Astrocyte (in vitro differentiated cells and primary cell): ENCODE data around the gene SLC25A33. TPM values are rescaled to one million over a fixed set of nuclear protein-coding genes. Genes with fewer than 3 reads are reported as not detected.

Source experiments
- DNase-seq: peaks from one replicate; pipeline ENCODE4 v3.0.0-alpha.2; 2010; ENCODE audit warnings: low read depth
- FAIRE-seq: peaks from 2 replicates; lab custom pipeline; 2011; peaks lifted over from hg19 to GRCh38; lab: Jason Lieb, UNC
- H2AFZ ChIP-seq: 2 replicates; pipeline ENCODE4 v1.6.0; 2012; ENCODE audit warnings: low read depth, low read length, inconsistent platforms
- H3K27ac ChIP-seq: 2 replicates; pipeline ENCODE4 v1.5.1; 2011; ENCODE audit warnings: low read depth, low read length, inconsistent platforms
- H3K27me3 ChIP-seq: 2 replicates; pipeline ENCODE4 v1.6.0; 2011; ENCODE audit warnings: low read length, inconsistent platforms; ENCODE audit not compliant: insufficient read depth
- H3K36me3 ChIP-seq: 2 replicates; pipeline ENCODE4 v1.5.1; 2011; ENCODE audit warnings: low read length, inconsistent platforms; ENCODE audit not compliant: insufficient read depth
- H3K4me1 ChIP-seq: 2 replicates; pipeline ENCODE4 v1.5.1; 2011; ENCODE audit warnings: low read length, inconsistent platforms; ENCODE audit not compliant: insufficient read depth
- H3K4me2 ChIP-seq: 2 replicates; pipeline ENCODE4 v1.6.0; 2012; ENCODE audit warnings: low read length, inconsistent platforms
- H3K4me3 ChIP-seq: 2 replicates; pipeline ENCODE4 v1.5.1; 2011; ENCODE audit warnings: low read depth, mild to moderate bottlenecking, low read length, inconsistent platforms; ENCODE audit not compliant: insufficient read depth
- H3K79me2 ChIP-seq: 2 replicates; pipeline ENCODE4 v1.6.0; 2012; ENCODE audit warnings: mild to moderate bottlenecking, low read length, inconsistent platforms; ENCODE audit not compliant: insufficient read depth
- H3K9ac ChIP-seq: 2 replicates; pipeline ENCODE4 v1.6.0; 2012; ENCODE audit warnings: mild to moderate bottlenecking, low read length, inconsistent platforms
- H3K9me3 ChIP-seq: 2 replicates; pipeline ENCODE4 v1.5.1; 2012; ENCODE audit warnings: low read depth, mild to moderate bottlenecking, low read length, inconsistent platforms; ENCODE audit not compliant: insufficient read depth
- H4K20me1 ChIP-seq: 2 replicates; pipeline ENCODE4 v1.6.0; 2012; ENCODE audit warnings: low read length, inconsistent platforms; ENCODE audit not compliant: insufficient read depth
- H3K27ac Mint-ChIP-seq: one replicate; pipeline ENCODE4 v1.8.0; 2021; ENCODE audit warnings: mild to moderate bottlenecking, mixed read lengths; ENCODE audit not compliant: unreplicated experiment
- H3K27me3 Mint-ChIP-seq: one replicate; pipeline ENCODE4 v1.8.0; 2021; ENCODE audit warnings: low read depth, mixed read lengths; ENCODE audit not compliant: unreplicated experiment
- H3K36me3 Mint-ChIP-seq: one replicate; pipeline ENCODE4 v1.8.0; 2021; ENCODE audit warnings: low read depth, mixed read lengths; ENCODE audit not compliant: unreplicated experiment
- H3K4me1 Mint-ChIP-seq: one replicate; pipeline ENCODE4 v1.8.0; 2021; ENCODE audit warnings: low read depth, mixed read lengths; ENCODE audit not compliant: unreplicated experiment
- H3K4me3 Mint-ChIP-seq: one replicate; pipeline ENCODE4 v1.8.0; 2021; ENCODE audit warnings: mild to moderate bottlenecking, moderate library complexity, mixed read lengths; ENCODE audit not compliant: unreplicated experiment
- H3K9me3 Mint-ChIP-seq: one replicate; pipeline ENCODE4 v1.8.0; 2021; ENCODE audit warnings: mild to moderate bottlenecking, mixed read lengths; ENCODE audit not compliant: unreplicated experiment
- EZH2 ChIP-seq: IDR thresholded peaks from 2 replicates; pipeline ENCODE4 v1.6.1; 2012; ENCODE audit warnings: mild to moderate bottlenecking, low read length, inconsistent platforms; ENCODE audit not compliant: insufficient read depth
- total RNA-seq: library from RNA; stranded (reverse); gene quantifications from 2 replicates; pipeline ENCODE4 v1.2.1, GENCODE V29; 2021
- TF ChIP-seq, protein P1 (sequence below): IDR thresholded peaks from 2 replicates; pipeline ENCODE4 v1.5.1; 2011; ENCODE audit warnings: low read depth, mild to moderate bottlenecking, inconsistent platforms, low read length, moderate library complexity; ENCODE audit not compliant: insufficient read depth

The SLC25A33 gene
- total RNA-seq, 1 donor from 2014 or later, result 6.7 TPM

DNA sequence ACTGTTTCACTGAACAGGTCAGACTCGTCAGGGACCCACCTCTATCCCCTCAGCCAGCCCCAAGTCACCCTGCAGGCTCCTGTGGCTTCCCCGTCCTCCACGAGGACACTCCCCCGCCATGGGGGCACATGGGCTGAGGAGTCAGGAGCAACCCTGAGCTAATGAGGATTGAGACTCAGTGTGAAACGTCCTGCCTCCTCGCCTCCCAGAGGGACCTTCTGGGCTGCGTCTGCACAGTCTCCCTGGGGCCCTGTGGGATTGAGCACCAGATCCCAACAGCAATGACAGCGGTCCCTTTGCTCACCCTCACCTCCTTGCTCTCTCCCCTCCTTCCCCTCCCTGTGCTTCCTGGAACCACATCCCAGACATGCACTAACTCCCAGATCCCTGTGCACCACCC, 18.9 kb upstream of the SLC25A33 start:
- peaks cover 24% of the 10 kb centered on the region for H3K27me3 Mint-ChIP-seq
- no peaks in the 10 kb centered on the region for H3K27me3 ChIP-seq
- H3K27ac Mint-ChIP-seq, result no peak overlapping the region
- DNase-seq (no peak), FAIRE-seq (no peak)
- H3K36me3 Mint-ChIP-seq, result no peaks in the 10 kb centered on the region
- H3K79me2 ChIP-seq, result no peaks in the 10 kb centered on the region
- H3K4me2 ChIP-seq, result no peak overlapping the region
- TF ChIP-seq, protein P1, sequence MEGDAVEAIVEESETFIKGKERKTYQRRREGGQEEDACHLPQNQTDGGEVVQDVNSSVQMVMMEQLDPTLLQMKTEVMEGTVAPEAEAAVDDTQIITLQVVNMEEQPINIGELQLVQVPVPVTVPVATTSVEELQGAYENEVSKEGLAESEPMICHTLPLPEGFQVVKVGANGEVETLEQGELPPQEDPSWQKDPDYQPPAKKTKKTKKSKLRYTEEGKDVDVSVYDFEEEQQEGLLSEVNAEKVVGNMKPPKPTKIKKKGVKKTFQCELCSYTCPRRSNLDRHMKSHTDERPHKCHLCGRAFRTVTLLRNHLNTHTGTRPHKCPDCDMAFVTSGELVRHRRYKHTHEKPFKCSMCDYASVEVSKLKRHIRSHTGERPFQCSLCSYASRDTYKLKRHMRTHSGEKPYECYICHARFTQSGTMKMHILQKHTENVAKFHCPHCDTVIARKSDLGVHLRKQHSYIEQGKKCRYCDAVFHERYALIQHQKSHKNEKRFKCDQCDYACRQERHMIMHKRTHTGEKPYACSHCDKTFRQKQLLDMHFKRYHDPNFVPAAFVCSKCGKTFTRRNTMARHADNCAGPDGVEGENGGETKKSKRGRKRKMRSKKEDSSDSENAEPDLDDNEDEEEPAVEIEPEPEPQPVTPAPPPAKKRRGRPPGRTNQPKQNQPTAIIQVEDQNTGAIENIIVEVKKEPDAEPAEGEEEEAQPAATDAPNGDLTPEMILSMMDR, result no peak
- no peak for TF ChIP-seq EZH2
- H2AFZ ChIP-seq, result no peak overlapping the region
- H3K4me3 ChIP-seq, result no peak overlapping the region
- no peaks in the 10 kb centered on the region for H3K9me3 ChIP-seq
- H3K27ac ChIP-seq, result no peak overlapping the region
- no peaks in the 10 kb centered on the region for H3K4me1 Mint-ChIP-seq
- H3K36me3 ChIP-seq, result no peaks in the 10 kb centered on the region
- no peak overlapping the region for H3K9ac ChIP-seq
- no peaks in the 10 kb centered on the region for H3K4me1 ChIP-seq
- H4K20me1 ChIP-seq, result no peaks in the 10 kb centered on the region
- H3K9me3 Mint-ChIP-seq, result no peaks in the 10 kb centered on the region
- H3K4me3 Mint-ChIP-seq, result no peak overlapping the region

DNA sequence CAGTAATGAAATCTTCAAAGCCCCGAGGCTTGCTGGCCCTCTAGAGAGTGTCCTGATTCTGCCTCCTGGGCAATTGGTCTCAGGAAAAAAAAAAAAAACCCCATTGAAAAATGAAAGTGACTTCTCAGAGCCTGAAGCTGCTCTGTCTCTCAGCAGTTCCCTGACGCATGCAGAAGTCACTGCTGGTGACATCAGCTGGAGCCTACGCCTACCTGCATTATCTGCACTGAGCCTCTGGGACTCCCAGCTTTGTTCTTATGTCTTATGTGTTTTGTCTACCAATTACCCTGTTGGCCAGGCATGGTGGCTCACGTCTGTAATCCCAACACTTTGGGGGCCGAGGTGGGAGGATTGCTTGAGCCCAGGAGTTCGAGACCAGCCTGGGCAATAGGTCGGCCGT, 10.1 kb upstream of the SLC25A33 start:
- Histone ChIP-seq H3K9ac (no peak overlapping the region), H3K9me3 (no peaks in the 10 kb centered on the region), H3K79me2 (no peaks in the 10 kb centered on the region), H3K4me2 (peak overlapping the region; percentile 47), H2AFZ (peak overlapping the region; percentile 36), H3K27me3 (no peaks in the 10 kb centered on the region), H3K4me3 (no peak overlapping the region), H3K27ac (no peak overlapping the region), H3K4me1 (no peaks in the 10 kb centered on the region), H3K36me3 (no peaks in the 10 kb centered on the region), H4K20me1 (no peaks in the 10 kb centered on the region)
- no peaks in the 10 kb centered on the region for H3K4me1 Mint-ChIP-seq
- DNase-seq, result peak; percentile 32
- H3K36me3 Mint-ChIP-seq, result no peaks in the 10 kb centered on the region
- no peak overlapping the region for H3K27ac Mint-ChIP-seq
- no peak for FAIRE-seq
- TF ChIP-seq, protein P1, result no peak
- TF ChIP-seq EZH2, result no peak
- no peaks in the 10 kb centered on the region for H3K9me3 Mint-ChIP-seq
- H3K4me3 Mint-ChIP-seq, result no peak overlapping the region
- H3K27me3 Mint-ChIP-seq, result peaks cover 1% of the 10 kb centered on the region

DNA sequence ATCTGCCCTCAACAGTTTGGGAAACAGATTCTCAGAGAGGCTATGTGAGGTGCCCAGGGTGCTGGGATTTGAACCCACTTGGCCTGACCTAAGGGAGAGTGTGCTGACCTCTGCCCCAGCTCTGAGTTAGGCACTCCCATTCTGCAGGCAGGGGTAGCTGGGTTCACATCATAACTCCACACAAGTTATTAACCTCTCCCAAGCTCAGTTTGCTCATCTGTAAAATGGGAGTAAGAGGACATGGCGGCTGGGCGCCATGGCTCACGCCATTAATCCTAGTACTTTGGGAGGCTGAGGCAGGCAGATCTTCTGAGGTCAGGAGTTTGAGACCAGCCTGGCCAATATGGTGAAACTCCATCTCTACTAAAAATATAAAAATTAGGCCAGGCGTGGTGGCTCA, 8.9 kb upstream of the SLC25A33 start:
- Mint-ChIP-seq H3K4me3 (no peak overlapping the region), H3K4me1 (no peaks in the 10 kb centered on the region), H3K36me3 (no peaks in the 10 kb centered on the region), H3K27ac (no peak overlapping the region), H3K9me3 (no peaks in the 10 kb centered on the region), H3K27me3 (peaks cover 1% of the 10 kb centered on the region)
- no peak for TF ChIP-seq EZH2
- TF ChIP-seq, protein P1, result no peak
- Histone ChIP-seq H3K4me1 (no peaks in the 10 kb centered on the region), H3K79me2 (no peaks in the 10 kb centered on the region), H3K9me3 (no peaks in the 10 kb centered on the region), H3K4me2 (no peak overlapping the region), H3K27me3 (no peaks in the 10 kb centered on the region), H3K4me3 (no peak overlapping the region), H3K36me3 (no peaks in the 10 kb centered on the region), H2AFZ (no peak overlapping the region), H3K9ac (no peak overlapping the region), H3K27ac (no peak overlapping the region), H4K20me1 (no peaks in the 10 kb centered on the region)
- DNase-seq, result no peak
- FAIRE-seq, result no peak
